Stimulated activated CD8-positive, alpha-beta memory T cell treated with anti-CD3 and anti-CD28 coated beads, Interleukin-15, amount 100 ng/mL, for 4 hours (primary cell): ENCODE results near the gene CEP250.
"Not testable (repeated sequence)": the region's sequence is repeated elsewhere in the genome, so short reads cannot be mapped to it uniquely, and the experiment has no call there.

Source experiments
- DNase-seq, 2 donors: peaks; one replicate each; pipeline ENCODE4 v3.0.0-alpha.2; 2020; ENCODE audit warnings: low read depth in 2 of 2

The CEP250 gene, protein sequence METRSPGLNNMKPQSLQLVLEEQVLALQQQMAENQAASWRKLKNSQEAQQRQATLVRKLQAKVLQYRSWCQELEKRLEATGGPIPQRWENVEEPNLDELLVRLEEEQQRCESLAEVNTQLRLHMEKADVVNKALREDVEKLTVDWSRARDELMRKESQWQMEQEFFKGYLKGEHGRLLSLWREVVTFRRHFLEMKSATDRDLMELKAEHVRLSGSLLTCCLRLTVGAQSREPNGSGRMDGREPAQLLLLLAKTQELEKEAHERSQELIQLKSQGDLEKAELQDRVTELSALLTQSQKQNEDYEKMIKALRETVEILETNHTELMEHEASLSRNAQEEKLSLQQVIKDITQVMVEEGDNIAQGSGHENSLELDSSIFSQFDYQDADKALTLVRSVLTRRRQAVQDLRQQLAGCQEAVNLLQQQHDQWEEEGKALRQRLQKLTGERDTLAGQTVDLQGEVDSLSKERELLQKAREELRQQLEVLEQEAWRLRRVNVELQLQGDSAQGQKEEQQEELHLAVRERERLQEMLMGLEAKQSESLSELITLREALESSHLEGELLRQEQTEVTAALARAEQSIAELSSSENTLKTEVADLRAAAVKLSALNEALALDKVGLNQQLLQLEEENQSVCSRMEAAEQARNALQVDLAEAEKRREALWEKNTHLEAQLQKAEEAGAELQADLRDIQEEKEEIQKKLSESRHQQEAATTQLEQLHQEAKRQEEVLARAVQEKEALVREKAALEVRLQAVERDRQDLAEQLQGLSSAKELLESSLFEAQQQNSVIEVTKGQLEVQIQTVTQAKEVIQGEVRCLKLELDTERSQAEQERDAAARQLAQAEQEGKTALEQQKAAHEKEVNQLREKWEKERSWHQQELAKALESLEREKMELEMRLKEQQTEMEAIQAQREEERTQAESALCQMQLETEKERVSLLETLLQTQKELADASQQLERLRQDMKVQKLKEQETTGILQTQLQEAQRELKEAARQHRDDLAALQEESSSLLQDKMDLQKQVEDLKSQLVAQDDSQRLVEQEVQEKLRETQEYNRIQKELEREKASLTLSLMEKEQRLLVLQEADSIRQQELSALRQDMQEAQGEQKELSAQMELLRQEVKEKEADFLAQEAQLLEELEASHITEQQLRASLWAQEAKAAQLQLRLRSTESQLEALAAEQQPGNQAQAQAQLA (N-terminal part only)

DNA sequence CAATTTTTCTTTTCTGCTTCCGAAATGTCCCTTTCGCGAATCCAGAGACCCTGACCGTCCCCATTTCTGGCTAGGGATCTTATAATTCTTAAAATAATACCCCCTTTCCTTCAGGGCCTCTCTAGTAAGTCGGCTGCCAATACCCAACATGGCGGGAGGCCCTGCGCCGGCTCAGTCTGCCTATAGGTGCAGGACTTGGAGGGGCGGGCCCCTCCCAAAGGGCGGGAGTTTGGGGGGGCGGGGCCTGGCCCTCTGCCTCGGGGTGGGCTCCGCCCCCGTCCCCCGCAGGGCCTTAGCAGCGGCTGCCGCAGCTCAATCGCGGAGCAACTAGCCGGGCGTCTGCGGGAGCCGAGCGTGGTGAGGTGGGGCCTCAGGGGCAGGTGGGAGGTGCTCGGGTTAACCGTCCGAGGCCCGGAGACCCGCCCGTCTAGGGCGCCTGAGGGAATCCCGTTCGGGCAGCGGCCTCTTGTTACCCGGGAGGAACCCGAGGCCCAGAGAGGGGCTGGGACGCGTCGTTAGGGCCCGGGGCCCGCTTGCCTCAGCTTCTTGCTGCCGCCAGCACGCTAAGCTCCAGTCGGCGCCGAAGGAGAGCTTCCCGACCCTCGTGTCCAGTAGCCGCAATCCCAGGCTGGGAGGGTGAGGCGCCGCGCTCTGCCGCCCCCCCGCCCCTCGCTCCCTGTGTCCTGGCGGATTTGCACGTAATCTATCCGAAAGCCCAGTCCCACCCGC is at the start of gene CEP250:
Gene CEP250, plus strand, starts transcription at position 718 of the 729 bp plus-strand sequence. CDS start 6,770 bp downstream, outside the sequence.
- peak; percentile 87 to 88 for DNase-seq

DNA sequence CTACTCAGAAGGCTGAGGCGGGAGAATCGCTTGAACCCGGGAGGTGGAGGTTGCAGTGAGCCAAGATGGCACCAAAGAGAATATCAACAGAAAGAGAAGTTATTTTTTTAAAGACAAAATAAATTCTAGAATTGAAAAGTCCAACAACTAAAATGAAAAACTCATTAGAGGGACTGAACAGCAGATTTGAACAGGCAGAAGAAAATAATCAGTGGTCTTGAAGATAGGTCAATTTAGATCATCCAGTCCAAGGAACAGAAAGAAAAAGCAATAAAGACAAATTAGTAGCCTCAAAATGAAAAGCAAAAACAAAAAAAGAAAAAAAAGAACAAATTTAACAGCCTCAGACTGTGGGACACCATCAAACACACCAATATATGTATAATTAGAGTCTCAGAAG is 49.6 kb upstream of the CEP250 start:
- no peak for DNase-seq

DNA sequence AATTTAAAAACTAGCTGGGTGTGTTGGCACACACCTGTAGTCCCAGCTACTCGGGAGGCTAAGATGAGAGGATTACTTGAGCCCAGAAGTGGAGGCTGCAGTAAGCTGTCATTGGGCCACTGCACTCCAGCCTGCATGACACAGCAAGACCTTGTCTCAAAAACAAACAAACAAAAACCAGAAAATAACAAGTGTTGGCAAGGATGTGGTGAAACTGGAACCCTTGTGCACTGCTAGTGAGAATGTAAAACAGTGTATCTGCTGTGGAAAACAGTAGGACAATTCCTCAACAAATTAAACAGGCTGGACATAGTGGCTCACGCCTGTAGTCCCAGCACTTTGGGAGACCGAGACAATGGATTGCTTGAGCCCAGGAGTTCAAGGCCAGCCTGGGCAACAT is 47.1 kb upstream of the CEP250 start:
- DNase-seq: no peak

DNA sequence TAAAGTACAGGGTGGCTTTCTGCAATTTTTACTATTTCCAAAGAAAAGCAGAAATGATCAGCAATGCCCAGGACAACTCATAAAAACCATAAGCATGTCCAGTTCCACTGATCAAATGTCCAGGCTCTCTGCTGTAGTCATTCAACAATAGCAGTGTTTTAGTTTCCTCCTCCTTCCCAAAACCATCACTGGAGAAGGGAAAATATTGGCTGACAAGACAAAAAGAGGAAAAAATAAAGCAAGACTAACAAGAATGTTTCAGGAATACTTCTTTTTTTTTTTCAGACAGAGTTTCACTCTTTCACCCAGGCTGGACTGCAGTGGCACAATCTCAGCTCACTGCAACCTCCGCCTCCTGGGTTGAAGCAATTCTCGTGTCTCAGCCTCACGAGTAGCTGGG is 45.9 kb upstream of the CEP250 start:
- DNase-seq: no peak

DNA sequence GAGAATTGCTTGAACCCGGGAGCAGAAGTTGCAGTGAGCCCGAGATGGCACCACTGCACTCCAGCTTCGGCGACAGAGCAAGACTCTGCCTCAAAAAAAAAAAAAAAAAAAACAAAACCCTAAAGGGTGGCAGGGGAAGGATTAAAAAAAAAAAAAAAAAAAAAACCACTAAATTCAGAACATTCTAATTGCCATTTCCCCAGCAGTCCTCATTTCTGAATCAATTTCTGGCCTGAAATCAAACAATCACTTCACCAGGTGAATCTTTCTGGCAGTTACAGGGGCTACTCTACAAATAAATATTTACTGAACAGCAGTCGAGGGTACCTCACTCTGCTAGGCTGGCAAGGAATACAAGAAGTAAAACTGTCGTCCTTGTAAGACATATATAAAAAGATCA is 44.8 kb upstream of the CEP250 start:
- DNase-seq: no peak

DNA sequence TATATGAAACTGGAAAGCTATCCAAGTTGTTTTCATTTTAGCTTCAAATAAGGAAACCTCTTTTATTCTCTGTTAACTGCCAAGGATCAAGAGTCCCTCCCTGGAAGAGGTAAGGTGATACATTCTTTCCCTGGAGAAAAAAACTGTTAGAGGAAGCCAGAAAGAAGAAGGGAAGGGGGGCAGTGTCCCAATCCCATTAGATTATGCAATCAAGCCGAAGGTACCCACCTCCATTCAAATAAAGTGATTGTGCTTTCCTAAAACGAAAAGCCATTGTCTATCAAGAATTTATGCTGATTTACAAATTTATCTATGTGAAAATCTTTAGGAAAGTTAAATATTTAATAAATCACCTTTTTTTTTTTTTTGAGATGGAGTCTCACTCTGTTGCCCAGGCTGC is 34.1 kb upstream of the CEP250 start:
- DNase-seq: no peak

DNA sequence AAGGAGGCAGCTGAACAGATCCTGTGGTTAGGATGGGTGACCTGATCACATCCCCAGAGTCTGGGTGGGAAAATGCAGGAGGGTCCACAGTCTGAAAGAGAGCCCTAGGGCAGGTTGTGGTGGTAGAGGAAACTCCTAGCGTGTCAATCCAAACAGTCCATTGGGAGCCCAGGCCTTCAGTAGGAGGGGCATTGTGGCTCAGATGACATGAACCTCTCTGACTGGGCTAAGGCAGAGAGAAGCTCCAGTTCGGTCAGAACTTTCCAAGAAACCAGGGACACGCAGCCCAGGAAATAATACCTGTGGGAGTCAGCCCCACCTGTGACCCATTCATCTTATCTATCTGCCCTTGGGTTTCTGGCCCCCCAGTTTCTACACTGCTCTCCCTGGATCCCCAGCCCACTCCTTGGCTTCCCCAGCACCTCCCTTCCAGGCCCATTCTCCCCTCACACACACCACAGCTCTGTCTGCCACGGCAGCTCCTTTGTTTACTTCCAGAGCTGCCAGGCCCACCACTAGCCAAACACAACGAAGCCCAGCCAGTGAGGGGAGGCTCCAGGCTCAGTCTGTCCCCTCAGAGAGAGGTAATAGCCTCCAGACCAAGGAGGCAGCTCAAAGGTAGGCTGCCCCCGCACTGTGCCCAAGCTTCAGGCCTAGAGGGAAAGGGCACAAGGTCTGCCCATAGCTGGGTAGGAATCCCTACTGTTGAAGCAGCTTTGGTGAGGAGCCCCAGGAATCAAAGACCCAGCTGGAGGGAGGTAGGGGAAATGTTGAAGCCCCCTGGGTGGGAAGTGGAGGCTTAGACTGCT is 23.6 kb upstream of the CEP250 start:
- no peak for DNase-seq

DNA sequence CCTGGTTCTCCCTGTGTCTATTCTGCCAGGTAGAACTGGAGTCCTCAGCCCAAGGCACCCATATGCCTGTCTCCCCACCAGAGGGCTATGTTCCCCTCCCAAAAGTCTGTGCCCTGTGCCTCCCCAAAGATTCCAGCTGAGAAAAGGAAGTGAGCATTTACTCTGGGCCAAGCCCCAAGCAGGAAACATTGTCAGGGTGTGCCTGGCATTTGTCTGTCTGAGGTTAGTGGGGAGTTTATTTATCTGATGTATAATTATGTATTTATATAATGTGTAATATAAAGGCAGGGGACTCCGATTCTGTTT is 23.0 kb upstream of the CEP250 start:
- DNase-seq: no peak

DNA sequence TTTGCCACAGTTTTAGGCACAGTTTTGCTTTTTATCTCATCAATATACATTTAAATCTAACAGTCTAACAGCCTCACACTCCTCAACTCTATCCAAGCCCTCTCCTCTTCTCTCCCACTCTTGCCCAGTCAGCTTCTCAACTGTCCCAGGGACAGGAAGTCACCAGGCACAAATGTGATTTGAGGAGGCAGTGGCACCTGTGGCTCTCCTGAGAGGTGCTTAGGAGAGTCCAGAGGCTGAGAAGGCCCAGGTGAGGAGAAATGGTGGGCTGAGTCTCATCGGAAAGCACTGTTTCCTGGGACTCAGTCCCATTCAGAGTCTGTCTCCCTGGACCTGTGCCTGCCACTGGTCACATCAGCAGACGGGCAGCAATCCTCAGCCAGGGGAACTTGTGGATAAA is 22.1 kb upstream of the CEP250 start:
- DNase-seq: no peak

DNA sequence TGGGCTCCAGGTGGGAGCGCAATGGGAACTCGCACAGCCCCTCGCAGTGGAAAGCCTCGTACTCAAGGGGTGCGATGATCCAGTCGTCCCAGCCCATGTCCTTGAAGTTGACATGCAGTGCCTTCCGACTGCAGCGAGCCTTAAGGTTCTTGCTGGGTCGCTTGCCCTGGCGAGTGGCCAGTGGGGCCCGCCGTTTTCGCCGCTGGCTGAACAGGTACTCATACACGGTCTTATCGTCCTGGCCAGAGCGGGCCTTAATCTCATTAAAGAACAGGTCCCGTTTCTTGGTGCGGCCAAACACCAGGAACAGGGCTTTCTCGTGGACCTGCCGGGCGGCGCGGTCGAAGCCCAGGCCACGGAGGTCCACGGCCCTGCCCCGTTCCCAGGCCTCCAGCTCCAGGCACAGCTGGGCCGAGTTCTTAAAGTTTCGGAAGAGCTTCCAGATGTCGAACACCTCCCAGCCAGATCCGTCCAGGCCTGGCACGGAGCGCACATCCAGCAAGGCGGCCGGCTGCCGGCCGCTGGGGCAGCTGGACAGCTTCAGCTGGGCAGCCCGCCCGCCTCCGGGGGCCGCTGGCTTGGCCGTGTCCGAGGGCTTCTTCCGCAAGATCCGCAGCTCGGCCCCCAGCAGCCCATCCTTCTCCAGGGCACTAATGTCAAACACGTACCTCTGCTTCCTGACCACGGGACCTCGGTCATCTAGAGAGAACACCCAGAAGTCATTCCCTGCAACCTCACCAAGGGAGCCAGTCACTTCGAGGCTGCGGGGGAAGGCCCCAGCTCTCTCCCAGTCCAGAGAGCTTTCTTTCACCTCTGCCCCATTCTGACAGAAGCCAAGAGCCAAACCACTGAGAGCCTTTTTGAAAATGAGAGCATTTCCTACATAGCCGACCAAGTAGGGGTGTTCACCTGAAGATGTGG is 21.1 kb upstream of the CEP250 start:
- no peak for DNase-seq

DNA sequence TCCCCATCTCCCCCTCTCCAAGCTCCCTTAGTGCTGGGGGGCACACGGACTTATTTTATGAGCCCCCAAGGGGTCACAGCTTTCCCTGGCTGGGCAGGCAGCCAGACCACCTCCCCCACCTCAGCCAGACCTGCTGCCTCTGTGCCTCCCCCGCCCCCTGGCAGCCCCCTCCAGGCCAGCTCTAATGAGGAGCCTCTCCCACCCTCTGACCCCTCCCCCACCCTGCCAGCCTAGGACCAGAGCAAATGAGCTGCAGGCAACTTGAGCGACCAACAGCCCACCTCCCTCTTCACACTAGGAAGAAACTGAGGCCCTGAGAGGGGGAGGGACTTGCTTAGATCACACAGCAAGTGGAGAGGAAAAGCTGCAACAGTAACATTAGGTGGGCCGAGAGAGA is 19.2 kb upstream of the CEP250 start:
- DNase-seq: no peak

DNA sequence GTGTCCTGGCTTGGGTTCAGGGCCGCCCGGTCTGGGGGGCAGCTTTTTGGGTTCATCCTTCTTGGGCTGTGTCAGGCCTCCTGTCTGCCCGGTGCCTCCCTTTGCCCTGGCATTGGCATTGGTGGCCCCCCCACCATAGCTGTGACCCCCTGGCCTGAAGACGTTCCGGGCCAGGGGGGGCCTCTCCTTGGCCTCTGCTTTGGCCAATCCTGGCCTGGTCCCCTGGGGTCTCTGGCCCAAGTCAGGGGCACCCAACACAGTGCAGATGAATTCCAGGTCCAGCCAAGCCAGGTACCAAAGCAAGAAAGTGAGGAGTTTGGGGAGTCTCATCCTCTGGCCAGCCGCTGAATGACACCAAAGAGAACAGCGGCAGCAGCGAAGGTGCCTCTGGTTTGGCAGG is 17.8 kb upstream of the CEP250 start:
- DNase-seq: no peak

DNA sequence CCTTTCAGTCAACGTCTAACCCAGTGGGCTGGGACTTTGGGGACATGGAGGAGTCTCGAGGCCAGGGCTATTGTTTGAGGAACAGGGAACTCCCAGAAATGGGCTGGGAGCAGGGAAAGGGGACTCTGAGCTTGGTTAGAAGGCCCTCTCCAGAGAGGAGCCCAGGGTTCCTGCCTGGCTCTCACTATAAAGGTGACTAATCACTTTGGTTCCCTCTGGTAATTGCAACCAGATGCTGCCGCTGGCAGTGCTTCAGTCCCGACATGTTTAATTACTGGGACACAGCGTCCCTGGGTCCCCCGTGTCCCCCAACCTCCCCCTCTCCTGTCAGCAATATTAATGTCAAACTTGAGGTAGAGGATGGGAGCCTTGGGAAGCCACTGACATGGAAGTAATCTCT is 12.4 kb upstream of the CEP250 start:
- no peak for DNase-seq

DNA sequence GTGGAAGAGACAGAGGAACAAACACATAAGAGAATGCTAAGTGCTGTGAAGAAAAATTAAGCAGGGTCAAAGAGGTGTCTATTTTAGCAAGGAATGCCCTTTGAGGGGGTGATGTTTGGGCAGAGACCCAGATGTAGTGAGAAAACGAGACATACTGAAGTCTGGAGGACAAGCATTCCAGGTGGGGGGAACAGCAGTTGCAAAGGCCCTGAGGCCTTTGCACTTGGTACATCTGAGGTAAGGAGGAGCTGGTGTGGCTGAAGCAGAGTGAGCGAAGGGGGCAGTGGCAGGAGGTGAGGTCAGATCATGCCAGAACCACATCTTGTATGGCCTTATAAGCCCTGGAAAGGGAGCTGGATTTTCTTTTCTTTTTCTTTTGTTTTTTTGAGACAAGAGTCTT is 11.2 kb upstream of the CEP250 start:
- DNase-seq: no peak

DNA sequence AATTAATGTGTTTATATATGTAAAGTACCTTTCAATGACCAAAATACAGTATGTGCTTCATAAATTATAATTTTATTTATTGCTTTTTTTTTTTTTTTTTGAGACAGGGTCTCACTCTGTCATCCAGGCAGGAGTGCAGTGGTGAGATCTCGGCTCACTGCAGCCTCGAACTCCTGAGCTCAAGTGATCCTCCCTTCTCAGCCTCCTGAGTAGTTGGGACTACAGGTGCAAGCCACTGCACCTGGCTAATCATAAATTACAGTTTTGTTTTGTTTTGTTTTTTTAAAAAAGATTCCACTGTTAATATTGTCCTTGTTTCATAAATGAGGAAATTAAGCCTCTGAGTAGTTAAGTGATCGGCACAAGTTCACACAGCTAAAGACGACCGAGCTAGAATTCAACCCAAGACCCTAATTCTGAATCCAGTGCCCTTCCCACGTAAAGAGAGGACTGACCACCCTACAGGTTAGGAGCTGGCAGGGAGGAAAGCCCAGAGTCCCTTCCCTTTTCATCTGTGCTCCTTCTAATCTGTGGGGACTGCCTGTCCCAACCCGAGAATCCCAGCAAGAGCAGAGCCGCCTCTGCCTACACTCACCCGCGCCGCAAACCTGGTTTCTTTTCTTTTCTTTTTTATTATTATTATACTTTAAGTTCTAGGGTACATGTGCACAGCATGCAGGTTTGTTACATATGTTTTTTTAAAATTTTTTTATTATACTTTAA is 8.9 kb upstream of the CEP250 start:
- DNase-seq: no peak

DNA sequence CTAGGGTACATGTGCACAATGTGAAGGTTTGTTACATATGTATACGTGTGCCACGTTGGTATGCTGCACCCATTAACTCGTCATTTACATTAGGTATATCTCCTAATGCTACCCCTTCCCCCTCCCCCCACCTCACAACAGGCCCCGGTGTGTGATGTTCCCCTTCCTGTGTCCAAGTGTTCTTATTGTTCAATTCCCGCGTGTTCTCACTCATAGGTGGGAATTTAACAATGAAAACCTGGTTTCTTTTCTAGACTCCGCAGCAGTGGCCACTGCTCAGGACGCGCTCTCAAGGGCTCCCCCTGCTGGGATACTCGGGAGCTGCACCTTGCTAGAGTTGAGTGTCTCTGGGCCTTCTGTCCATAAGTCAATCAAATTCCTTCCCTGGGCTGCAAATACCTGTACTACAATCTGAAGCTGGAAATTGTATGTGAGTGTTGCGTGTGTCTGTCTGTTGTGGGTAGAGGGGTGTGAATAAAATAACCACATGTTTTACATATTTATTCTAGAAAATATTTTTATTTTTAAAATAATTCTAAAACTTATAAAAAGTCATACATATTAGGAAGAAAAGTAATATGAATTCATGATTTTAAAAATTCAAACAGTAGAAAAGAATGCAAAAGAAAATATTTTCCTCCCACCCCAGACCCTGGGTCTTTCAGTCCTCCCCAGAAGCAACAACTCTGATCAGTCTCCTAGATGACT is 8.2 kb upstream of the CEP250 start:
- DNase-seq: peak; percentile 63 to 77

DNA sequence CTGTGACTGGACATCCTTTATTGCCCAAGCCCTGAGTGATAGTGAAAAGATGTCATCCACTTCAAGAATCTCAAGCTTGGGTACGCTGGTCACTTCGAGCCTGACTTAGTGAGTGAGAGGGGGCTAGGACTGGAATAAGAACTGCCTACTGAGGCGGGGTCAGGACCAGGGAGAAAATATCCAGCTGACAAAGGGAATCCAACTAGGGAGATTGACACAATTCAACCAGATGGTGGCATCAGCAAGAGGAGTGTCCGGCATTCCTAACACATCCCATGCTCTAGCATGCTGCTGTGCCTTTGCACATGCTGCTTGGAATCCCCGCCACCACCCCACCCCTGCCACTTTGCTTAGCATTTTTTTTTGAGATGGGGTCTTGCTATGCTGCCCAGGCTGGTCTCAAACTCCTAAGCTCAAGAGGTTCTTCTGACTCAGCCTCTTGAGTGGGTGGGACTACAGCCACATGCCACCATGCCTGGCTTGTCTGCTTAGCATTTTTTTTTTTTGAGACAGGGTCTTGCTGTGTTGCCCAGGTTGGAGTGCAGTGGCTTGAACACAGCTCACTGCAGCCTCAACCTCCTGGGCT is 6.5 kb upstream of the CEP250 start:
- no peak for DNase-seq

DNA sequence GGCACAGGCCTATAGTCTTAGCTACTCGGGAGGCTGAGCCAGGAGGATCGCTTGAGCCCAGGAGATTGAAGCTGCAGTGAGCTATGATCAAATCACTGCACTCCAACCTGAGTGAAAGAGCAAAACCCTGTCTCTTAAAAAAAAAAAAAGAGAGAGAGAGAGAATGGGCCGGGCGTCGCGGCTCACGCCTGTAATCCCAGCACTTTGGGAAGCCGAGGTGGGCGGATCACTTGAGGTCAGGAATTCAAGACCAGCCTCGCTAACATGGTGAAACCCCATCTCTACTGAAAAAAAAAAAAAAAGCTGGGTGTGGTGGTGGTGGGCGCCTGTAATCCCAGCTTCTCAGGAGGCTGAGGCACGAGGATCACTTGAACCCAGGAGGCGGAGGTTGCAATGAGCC is 5.5 kb upstream of the CEP250 start:
- DNase-seq: not testable (repeated sequence)
